Sigmoid colon (tissue), 3 donors: ENCODE data around the gene CHERP.

Experiments used
- POLR2A ChIP-seq, 2 donors: fragments of 450-650 bp; IDR thresholded peaks; one replicate each; pipeline ENCODE4 v1.6.1; 2016; ENCODE audit warnings: antibody characterized with exemption in 2 of 2, mild to moderate bottlenecking in 2 of 2, moderate library complexity in 2 of 2
- TF ChIP-seq, protein P1 (sequence below), 4 experiments: fragments of 450-650 bp in 3 of 4; fragments of 200-600 bp in 1 of 4; IDR thresholded peaks; one replicate each; pipeline ENCODE4 v1.5.1; 2016 to 2019; ENCODE audit warnings: antibody characterized with exemption in 4 of 4, mild to moderate bottlenecking in 3 of 4, moderate library complexity in 2 of 4

DNA sequence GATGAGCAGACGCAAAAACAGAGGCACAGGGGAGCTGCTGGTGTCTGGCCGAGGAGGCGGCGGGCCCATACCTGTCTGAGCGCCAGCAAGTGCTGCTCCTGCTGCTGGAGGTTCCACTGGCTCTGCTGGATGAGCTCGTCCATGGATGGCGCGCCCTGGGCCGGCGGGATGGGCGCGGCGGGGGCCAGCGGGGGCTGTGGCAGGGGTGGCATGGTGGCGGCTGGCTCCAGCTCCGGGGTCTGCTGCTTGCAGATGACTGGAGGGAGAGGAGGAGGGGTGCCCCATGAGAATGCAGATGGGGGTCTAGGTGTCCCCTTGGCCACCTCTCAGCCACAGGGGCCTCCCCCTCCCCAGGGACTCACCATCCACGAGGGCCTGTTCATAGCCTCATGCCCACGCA lies 6.9 kb downstream of the CHERP start:
- TF ChIP-seq, protein P1, sequence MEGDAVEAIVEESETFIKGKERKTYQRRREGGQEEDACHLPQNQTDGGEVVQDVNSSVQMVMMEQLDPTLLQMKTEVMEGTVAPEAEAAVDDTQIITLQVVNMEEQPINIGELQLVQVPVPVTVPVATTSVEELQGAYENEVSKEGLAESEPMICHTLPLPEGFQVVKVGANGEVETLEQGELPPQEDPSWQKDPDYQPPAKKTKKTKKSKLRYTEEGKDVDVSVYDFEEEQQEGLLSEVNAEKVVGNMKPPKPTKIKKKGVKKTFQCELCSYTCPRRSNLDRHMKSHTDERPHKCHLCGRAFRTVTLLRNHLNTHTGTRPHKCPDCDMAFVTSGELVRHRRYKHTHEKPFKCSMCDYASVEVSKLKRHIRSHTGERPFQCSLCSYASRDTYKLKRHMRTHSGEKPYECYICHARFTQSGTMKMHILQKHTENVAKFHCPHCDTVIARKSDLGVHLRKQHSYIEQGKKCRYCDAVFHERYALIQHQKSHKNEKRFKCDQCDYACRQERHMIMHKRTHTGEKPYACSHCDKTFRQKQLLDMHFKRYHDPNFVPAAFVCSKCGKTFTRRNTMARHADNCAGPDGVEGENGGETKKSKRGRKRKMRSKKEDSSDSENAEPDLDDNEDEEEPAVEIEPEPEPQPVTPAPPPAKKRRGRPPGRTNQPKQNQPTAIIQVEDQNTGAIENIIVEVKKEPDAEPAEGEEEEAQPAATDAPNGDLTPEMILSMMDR (IDR thresholded peaks at IDR 0.05) = no peak
- TF ChIP-seq POLR2A (IDR thresholded peaks at IDR 0.05) = no peak
